IPS DF 4.7 (cell line): Measurements from ENCODE around the gene AGER.

ENCODE experiments used
- DNase-seq: peaks from one replicate; pipeline ENCODE4 v3.0.0-alpha.2; 2013; ENCODE audit warnings: low spot score; ENCODE audit errors: extremely low read depth

Gene AGER

DNA sequence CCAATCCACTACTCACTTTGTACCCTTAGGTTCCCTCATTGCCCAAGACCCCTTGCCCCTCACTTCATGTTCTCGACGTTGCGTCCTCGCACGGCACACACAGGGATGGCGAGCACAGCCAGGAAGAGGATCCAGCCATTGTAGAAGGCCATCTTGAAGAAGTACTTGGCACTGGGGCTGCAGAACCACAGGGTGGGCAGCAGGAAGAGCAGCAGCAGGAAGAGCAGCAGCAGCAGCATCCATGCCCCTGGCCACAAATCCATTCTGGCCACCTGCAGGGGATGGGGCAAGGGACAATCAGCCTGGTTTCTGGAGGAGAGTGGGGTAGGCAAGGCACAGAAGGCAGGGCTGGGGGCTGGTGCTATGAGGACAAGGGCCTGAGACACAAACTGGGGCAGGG, 12.8 kb downstream of the AGER start:
- DNase-seq: no peak

- no peak for DNase-seq
Observed at GRCh38 chr6:32170294-32170693, 13.8 kb downstream of the AGER start.

DNA sequence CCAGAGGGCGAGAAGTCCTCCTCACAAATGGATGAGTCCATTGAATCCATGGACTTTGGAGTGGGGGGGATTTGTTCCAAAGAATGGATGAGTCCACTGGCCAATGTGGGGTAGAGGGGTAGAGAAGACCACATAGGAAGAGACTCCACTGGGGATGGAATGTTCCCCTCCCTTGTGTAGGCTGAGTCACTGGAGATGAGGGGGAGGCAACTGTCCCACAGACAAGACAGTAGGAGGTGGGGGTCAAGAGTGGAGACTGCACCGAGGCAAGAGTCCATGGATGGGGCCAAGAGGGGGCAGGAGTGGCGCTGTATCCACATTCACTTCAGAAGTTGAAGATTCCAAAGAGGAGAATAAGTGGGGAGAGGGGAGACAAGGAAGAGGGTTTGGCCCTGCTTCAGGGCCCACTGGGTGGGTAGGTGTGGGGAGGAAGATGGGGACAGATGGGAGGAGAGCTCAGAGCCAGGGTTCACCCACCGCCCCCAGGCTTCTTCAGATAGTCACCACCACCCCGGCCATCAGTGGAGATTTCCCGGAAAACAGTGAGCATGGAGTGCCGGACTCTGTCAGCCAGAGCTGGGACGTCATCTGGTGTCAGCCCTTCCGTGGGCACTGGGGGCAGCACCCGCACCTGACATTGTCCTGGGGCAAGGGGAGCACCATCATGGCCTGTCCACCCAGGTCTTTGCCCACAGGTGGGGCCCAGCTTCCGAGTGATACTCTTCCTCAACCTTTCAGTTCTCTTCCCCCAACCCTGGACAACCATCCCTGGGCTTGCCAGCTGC, 15.1 kb downstream of the AGER start:
- DNase-seq: no peak

DNA sequence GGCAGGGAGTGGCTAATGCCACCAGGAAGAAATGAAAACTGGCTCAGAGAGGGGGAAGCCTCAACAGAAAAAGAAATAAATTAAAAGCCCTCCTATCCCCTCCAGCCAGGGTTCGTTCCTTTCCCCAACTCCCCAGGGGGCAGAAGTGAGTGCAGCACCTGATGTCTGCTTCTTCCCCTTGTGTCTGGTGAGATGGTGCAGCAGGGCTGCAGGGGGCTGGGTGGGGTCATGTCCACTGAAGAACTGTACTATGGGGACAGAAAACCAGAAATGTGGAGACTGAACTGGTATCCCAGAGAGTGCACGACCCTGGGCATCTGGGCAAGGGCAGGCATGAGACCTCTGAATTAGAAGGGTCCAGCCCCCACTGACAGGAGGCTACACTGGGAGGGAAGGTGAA, 15.7 kb downstream of the AGER start:
- no peak for DNase-seq

DNA sequence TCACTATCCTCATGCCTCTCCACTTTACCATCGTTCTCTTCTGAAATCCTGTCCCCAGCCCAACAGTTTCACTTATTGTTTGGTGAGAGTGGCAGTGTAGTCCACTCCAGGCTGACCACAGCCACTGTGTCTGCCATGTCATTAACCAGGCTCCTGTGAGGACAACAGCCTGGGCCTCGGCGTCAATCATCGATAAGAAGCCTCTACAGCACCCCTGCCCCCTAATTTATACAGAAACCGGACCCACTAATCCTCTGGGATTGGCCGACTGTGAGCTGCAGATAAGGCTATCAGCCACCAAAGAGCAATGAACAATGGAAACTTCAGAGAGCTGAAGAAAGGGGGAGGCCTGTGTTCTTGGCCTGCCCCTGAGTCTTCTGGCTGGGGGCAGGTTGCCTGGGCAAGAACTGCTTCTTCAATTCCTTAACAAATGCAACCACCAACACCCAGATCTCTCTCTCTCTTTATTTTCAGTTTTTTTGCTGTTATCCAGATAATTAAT, 16.2 kb downstream of the AGER start:
- DNase-seq: no peak

DNA sequence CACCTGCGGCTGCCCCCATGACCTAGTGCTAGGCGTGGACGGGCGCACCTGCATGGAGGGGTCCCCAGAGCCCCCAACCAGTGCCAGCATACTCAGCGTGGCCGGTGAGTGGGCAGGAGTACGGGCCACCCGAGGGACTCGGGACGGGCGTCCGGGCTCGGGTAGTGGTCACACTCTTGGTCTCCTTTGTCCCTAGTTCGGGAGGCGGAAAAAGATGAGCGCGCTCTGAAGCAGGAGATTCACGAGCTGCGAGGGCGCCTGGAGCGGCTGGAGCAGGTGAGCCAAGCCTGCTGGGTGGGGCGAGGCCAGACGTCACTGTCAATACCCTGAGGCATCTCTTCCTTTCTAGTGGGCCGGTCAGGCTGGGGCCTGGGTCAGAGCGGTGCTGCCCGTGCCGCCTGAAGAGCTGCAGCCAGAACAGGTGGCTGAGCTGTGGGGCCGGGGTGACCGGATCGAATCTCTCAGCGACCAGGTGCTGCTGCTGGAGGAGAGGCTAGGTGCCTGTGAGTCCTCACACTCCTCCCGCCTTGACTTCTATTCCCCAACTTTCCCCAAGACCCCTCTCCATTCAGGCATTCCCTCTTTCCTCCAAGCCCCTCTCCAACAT, 16.8 kb downstream of the AGER start:
- no peak for DNase-seq

DNA sequence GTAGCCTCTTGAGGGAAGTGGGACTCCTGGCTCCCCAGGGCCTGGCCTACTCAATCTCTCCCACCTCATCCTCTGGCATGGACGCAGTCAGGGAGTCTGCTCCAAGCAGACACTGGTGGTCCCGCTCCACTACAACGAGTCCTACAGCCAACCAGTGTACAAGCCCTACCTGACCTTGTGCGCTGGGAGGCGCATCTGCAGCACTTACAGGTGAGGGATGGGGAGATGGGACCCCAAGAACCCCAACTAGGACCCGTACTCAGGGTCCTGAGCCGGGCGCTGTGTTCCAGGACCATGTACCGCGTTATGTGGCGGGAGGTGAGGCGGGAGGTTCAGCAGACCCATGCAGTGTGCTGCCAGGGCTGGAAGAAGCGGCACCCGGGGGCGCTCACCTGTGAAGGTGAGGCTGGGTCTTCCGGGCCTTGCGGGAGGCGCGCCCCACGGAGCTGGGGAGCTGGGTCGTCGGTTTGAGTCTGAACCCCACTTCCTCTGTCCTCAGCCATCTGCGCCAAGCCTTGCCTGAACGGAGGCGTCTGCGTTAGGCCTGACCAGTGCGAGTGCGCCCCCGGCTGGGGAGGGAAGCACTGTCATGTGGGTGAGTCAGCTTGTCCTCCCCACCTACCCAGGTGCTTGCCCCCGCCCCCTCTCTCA, 17.5 kb downstream of the AGER start:
- no peak for DNase-seq

GRCh38 chr6:32164295-32164694, 19.8 kb downstream of the AGER start, which contains the start of gene EGFL8:
TSS of gene EGFL8 (plus strand) at chr6:32164595. CDS start at chr6:32166166, 1,571 bp downstream.
- no peak for DNase-seq

- DNase-seq: no peak
Observed at GRCh38 chr6:32163559-32164258, 20.3 kb downstream of the AGER start.

- no peak for DNase-seq
Observed at GRCh38 chr6:32158052-32158451, 26.0 kb downstream of the AGER start.

- no peak for DNase-seq
Observed at GRCh38 chr6:32156891-32157290, 27.2 kb downstream of the AGER start.

- no peak for DNase-seq
Observed at GRCh38 chr6:32154514-32155161, 29.4 kb downstream of the AGER start.

GRCh38 chr6:32153564-32154513, 30.2 kb downstream of the AGER start, which contains the start of gene PPT2:
TSS of gene PPT2 (plus strand) at chr6:32154141. CDS start at chr6:32154595, 454 bp downstream.
- DNase-seq: no peak

- no peak for DNase-seq
Observed at GRCh38 chr6:32152769-32153563, 31.1 kb downstream of the AGER start.

DNA sequence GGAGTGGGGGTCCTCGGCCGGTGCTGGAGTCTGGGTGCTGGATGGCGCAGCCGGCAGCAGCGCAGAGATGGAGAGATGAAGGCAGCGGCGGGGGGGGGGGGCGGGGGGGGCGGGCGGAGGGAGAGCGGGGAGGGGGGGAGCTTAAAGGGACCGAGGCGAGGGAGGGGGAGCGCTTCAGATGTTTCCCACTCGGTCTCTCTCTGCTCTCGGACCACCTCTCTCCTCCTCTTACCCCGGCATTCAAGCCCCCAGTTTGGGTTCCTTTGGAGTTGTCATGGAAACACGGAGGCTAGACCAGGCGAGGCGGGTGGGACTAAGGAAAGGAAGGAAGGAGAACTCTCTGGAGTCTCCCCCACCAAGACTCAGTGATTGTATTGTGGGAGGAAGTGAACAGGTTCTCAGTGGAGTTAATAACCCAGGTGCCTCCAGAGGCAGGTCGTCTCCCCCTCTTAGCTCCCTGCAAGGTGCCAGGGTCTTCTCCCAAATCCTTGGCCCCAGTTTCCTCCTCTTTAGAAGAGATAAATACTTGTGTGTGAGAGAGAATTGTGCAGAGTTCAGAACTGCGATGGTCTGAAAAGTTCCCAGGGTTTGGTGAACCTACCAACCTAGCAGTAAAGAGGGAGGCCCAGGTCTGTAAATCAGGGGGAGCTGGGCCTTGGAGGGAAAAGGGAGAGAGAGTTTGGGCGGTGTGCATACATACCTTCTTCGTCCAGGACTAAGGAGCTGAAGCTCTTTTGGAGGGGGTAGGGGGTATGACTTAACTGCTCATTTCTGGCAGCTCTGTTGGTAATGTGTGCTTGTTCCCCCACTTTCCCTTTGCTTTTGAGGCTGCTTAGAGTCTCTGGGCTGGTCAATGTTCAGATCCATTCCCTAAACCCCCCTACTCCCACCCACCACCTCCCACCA, 31.9 kb downstream of the AGER start, which contains the start of gene PRRT1:
Gene PRRT1, minus strand, starts transcription at position 77 of the 906 bp plus-strand sequence. CDS start 112 bp downstream, outside the sequence.
- no peak for DNase-seq

GRCh38 chr6:32151181-32151862, 32.7 kb downstream of the AGER start:
- DNase-seq: no peak
